SK-N-SH treated with all-trans-retinoic acid at 6 μM for 48 hours (cell line): Measurements from ENCODE around the gene SENP3.
"Not testable (repeated sequence)": the region's sequence is repeated elsewhere in the genome, so short reads cannot be mapped to it uniquely, and the experiment has no call there.

Experiments used
- ATAC-seq: fragments of 200-7000 bp; cut with Tn5 transposase; 3 replicates; pipeline ENCODE4 v1.9.1; 2020; ENCODE audit warnings: mild to moderate bottlenecking, moderate library complexity
- ARNTL ChIP-seq: fragments of 450-650 bp; formaldehyde crosslinking; IDR thresholded peaks from 2 replicates; pipeline ENCODE4 v1.5.0; 2020; ENCODE audit warnings: low read depth, mild to moderate bottlenecking, moderate library complexity, borderline replicate concordance
- BACH2 ChIP-seq: fragments of 250-450 bp; sonication (Bioruptor Pico); IDR thresholded peaks from 2 replicates; pipeline ENCODE4 v1.9.0; 2021; ENCODE audit warnings: mild to moderate bottlenecking, borderline replicate concordance
- ESRRG ChIP-seq: fragments of 250-450 bp; sonication (Bioruptor Pico); IDR thresholded peaks from 2 replicates; pipeline ENCODE4 v1.6.1; 2021; ENCODE audit warnings: mild to moderate bottlenecking
- GLIS3 ChIP-seq: fragments of 250-450 bp; sonication (Bioruptor Pico); IDR thresholded peaks from 2 replicates; pipeline ENCODE4 v1.5.0; 2020; ENCODE audit warnings: mild to moderate bottlenecking, moderate library complexity
- ISL1 ChIP-seq: fragments of 250-450 bp; sonication (Bioruptor Pico); IDR thresholded peaks from 2 replicates; pipeline ENCODE4 v2.1.2; 2022; ENCODE audit warnings: mild to moderate bottlenecking, moderate library complexity
- OSR1 ChIP-seq: fragments of 250-450 bp; sonication (Bioruptor Pico); IDR thresholded peaks from 2 replicates; pipeline ENCODE4 v1.8.0; 2022; ENCODE audit warnings: moderate library complexity, mild to moderate bottlenecking, inconsistent platforms
- POU6F1 ChIP-seq: fragments of 250-450 bp; sonication (Bioruptor Pico); IDR thresholded peaks from 2 replicates; pipeline ENCODE4 v1.8.0; 2021; ENCODE audit warnings: low read depth, mild to moderate bottlenecking, moderate library complexity, borderline replicate concordance
- PPARA ChIP-seq: fragments of 250-450 bp; sonication (Bioruptor Pico); IDR thresholded peaks from 2 replicates; pipeline ENCODE4 v1.5.0; 2020; ENCODE audit warnings: mild to moderate bottlenecking, borderline replicate concordance
- RARB ChIP-seq: fragments of 250-450 bp; sonication (Bioruptor Pico); IDR thresholded peaks from 2 replicates; pipeline ENCODE4 v1.8.0; 2021; ENCODE audit warnings: mild to moderate bottlenecking, moderate library complexity
- SNAI2 ChIP-seq: fragments of 250-450 bp; sonication (Bioruptor Pico); IDR thresholded peaks from 2 replicates; pipeline ENCODE4 v1.5.0; 2020; ENCODE audit warnings: mild to moderate bottlenecking, moderate library complexity
- TCF4 ChIP-seq: fragments of 250-450 bp; sonication (Bioruptor Pico); IDR thresholded peaks from 2 replicates; pipeline ENCODE4 v1.8.0; 2021; ENCODE audit warnings: mild to moderate bottlenecking, moderate library complexity, borderline replicate concordance
- TOX ChIP-seq: fragments of 250-450 bp; sonication (Bioruptor Pico); IDR thresholded peaks from 2 replicates; pipeline ENCODE4 v1.8.0; 2021; ENCODE audit warnings: mild to moderate bottlenecking, moderate library complexity, borderline replicate concordance
- ZC3H10 ChIP-seq: fragments of 250-450 bp; sonication (Bioruptor Pico); IDR thresholded peaks from 2 replicates; pipeline ENCODE4 v1.5.1; 2021; ENCODE audit warnings: mild to moderate bottlenecking, moderate library complexity
- ZFP3 ChIP-seq: fragments of 250-450 bp; sonication (Bioruptor Pico); IDR thresholded peaks from 2 replicates; pipeline ENCODE4 v1.5.0; 2020; ENCODE audit warnings: mild to moderate bottlenecking, moderate library complexity
- ZFP30 ChIP-seq: fragments of 450-650 bp; formaldehyde crosslinking; IDR thresholded peaks from 2 replicates; pipeline ENCODE4 v1.5.0; 2022; ENCODE audit warnings: mild to moderate bottlenecking, moderate library complexity
- ZNF70 ChIP-seq: fragments of 450-650 bp; formaldehyde crosslinking; IDR thresholded peaks from 2 replicates; pipeline ENCODE4 v1.5.0; 2020; ENCODE audit warnings: mild to moderate bottlenecking, moderate library complexity
- ZNF8 ChIP-seq: fragments of 450-650 bp; formaldehyde crosslinking; IDR thresholded peaks from 2 replicates; pipeline ENCODE4 v1.5.0; 2020; ENCODE audit warnings: mild to moderate bottlenecking, moderate library complexity
- TF ChIP-seq, protein P1 (sequence below): fragments of 250-450 bp; sonication (Bioruptor Pico); IDR thresholded peaks from 2 replicates; pipeline ENCODE4 v1.5.0; 2020; ENCODE audit warnings: mild to moderate bottlenecking, moderate library complexity
- TF ChIP-seq, protein P2 (sequence below): fragments of 250-450 bp; sonication (Bioruptor Pico); IDR thresholded peaks from 2 replicates; pipeline ENCODE4 v1.5.1; 2020; ENCODE audit warnings: low read depth, mild to moderate bottlenecking, moderate library complexity
- TF ChIP-seq, protein P3 (sequence below): fragments of 250-450 bp; sonication (Bioruptor Pico); IDR thresholded peaks from 2 replicates; pipeline ENCODE4 v1.5.1; 2021; ENCODE audit warnings: mild to moderate bottlenecking, moderate library complexity

Gene SENP3

DNA sequence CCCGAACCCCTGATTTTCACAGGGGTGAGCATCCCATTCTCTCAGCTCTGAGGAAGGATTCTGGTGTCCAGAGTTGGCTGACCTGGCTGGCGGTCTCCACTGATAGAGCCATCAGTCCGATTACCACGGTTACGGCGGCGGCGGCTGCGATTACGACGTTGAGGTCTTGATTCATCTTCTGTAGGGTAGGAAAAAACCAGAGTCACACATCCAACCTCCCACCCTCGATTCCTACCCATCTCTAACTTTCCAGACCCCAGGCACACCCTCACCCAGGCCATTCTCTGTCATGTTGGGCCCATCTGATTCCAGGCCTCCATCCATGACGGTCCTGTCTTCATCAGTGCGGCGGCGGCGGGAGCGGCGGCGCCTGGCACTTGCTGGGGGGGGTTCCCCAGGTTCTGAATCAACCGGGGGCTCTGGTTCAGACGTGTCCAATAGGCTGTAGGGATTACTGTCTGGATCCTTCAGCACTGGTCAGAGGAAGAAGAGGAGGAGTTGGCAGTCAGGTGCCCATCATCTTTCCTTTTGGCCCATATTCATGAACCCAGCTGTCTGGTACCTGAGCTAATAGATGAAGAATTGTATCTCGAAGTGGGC lies 30.8 kb downstream of the SENP3 start (continued):
- TF ChIP-seq, protein P1, sequence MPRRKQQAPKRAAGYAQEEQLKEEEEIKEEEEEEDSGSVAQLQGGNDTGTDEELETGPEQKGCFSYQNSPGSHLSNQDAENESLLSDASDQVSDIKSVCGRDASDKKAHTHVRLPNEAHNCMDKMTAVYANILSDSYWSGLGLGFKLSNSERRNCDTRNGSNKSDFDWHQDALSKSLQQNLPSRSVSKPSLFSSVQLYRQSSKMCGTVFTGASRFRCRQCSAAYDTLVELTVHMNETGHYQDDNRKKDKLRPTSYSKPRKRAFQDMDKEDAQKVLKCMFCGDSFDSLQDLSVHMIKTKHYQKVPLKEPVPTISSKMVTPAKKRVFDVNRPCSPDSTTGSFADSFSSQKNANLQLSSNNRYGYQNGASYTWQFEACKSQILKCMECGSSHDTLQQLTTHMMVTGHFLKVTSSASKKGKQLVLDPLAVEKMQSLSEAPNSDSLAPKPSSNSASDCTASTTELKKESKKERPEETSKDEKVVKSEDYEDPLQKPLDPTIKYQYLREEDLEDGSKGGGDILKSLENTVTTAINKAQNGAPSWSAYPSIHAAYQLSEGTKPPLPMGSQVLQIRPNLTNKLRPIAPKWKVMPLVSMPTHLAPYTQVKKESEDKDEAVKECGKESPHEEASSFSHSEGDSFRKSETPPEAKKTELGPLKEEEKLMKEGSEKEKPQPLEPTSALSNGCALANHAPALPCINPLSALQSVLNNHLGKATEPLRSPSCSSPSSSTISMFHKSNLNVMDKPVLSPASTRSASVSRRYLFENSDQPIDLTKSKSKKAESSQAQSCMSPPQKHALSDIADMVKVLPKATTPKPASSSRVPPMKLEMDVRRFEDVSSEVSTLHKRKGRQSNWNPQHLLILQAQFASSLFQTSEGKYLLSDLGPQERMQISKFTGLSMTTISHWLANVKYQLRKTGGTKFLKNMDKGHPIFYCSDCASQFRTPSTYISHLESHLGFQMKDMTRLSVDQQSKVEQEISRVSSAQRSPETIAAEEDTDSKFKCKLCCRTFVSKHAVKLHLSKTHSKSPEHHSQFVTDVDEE (CRISPR knock-in tag): no peak
- no peak for TF ChIP-seq TOX (CRISPR knock-in tag)
- no peak for TF ChIP-seq OSR1
- no peak for TF ChIP-seq ZNF8
- TF ChIP-seq PPARA (CRISPR knock-in tag): no peak

GRCh38 chr17:7593296-7593695 lies 31.6 kb downstream of the SENP3 start:
- TF ChIP-seq, protein P2, sequence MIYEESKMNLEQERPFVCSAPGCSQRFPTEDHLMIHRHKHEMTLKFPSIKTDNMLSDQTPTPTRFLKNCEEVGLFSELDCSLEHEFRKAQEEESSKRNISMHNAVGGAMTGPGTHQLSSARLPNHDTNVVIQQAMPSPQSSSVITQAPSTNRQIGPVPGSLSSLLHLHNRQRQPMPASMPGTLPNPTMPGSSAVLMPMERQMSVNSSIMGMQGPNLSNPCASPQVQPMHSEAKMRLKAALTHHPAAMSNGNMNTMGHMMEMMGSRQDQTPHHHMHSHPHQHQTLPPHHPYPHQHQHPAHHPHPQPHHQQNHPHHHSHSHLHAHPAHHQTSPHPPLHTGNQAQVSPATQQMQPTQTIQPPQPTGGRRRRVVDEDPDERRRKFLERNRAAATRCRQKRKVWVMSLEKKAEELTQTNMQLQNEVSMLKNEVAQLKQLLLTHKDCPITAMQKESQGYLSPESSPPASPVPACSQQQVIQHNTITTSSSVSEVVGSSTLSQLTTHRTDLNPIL (CRISPR knock-in tag): no peak
- TF ChIP-seq OSR1 (no peak), ESRRG (CRISPR knock-in tag) (no peak), ZNF8 (no peak), SNAI2 (CRISPR knock-in tag) (no peak), TOX (CRISPR knock-in tag) (no peak), ZFP3 (CRISPR knock-in tag) (no peak)
- TF ChIP-seq, protein P3, sequence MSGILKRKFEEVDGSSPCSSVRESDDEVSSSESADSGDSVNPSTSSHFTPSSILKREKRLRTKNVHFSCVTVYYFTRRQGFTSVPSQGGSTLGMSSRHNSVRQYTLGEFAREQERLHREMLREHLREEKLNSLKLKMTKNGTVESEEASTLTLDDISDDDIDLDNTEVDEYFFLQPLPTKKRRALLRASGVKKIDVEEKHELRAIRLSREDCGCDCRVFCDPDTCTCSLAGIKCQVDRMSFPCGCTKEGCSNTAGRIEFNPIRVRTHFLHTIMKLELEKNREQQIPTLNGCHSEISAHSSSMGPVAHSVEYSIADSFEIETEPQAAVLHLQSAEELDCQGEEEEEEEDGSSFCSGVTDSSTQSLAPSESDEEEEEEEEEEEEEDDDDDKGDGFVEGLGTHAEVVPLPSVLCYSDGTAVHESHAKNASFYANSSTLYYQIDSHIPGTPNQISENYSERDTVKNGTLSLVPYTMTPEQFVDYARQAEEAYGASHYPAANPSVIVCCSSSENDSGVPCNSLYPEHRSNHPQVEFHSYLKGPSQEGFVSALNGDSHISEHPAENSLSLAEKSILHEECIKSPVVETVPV (CRISPR knock-in tag): no peak
- ATAC-seq: no peak

GRCh38 chr17:7597561-7597960 lies 35.8 kb downstream of the SENP3 start:
- ATAC-seq: not testable (repeated sequence)

DNA sequence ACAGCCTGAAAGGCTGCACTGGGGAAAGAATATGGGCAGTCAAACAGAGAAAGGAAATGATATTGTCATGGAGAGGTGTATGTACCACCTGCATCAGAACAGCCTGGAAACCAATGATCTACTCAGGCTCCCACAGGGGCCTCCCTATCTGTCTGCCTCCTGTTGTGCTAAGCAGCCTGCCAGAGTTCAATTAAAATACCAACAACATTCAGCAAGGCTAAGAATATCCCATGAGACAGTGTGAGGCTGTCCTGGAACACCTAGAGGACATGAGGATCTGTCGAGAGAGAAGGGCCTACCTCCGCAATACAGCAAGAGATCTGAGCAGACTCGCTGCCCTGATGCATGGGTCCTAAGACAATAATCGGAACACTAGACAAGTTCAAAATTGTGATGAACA lies 44.6 kb downstream of the SENP3 start:
- no peak for ATAC-seq
- TF ChIP-seq BACH2 (CRISPR knock-in tag) (no peak), GLIS3 (CRISPR knock-in tag) (no peak), TOX (CRISPR knock-in tag) (no peak), ARNTL (no peak), TCF4 (CRISPR knock-in tag) (no peak), ISL1 (no peak), ZNF8 (no peak), ZC3H10 (CRISPR knock-in tag) (no peak), PPARA (CRISPR knock-in tag) (no peak), ZNF70 (no peak), ESRRG (CRISPR knock-in tag) (no peak), POU6F1 (CRISPR knock-in tag) (no peak), RARB (CRISPR knock-in tag) (no peak), OSR1 (no peak), SNAI2 (CRISPR knock-in tag) (no peak), ZFP30 (CRISPR knock-in tag) (no peak)
- TF ChIP-seq, protein P2 (CRISPR knock-in tag): no peak
- TF ChIP-seq, protein P3 (CRISPR knock-in tag): no peak
